SK-N-SH treated with all-trans-retinoic acid at 6 μM for 48 hours (cell line): ENCODE measurements around the gene PTCD1.

Experiments used
- ATAC-seq: fragments of 200-7000 bp; cut with Tn5 transposase; 3 replicates; pipeline ENCODE4 v1.9.1; 2020; ENCODE audit warnings: mild to moderate bottlenecking, moderate library complexity
- ARNTL ChIP-seq: fragments of 450-650 bp; formaldehyde crosslinking; IDR thresholded peaks from 2 replicates; pipeline ENCODE4 v1.5.0; 2020; ENCODE audit warnings: low read depth, mild to moderate bottlenecking, moderate library complexity, borderline replicate concordance
- BACH2 ChIP-seq: fragments of 250-450 bp; sonication (Bioruptor Pico); IDR thresholded peaks from 2 replicates; pipeline ENCODE4 v1.9.0; 2021; ENCODE audit warnings: mild to moderate bottlenecking, borderline replicate concordance
- CREB5 ChIP-seq: fragments of 250-450 bp; sonication (Bioruptor Pico); IDR thresholded peaks from 2 replicates; pipeline ENCODE4 v1.5.1; 2020; ENCODE audit warnings: low read depth, mild to moderate bottlenecking, moderate library complexity
- CSRNP3 ChIP-seq: fragments of 250-450 bp; sonication (Bioruptor Pico); IDR thresholded peaks from 2 replicates; pipeline ENCODE4 v1.5.1; 2021; ENCODE audit warnings: mild to moderate bottlenecking, moderate library complexity
- GLIS3 ChIP-seq: fragments of 250-450 bp; sonication (Bioruptor Pico); IDR thresholded peaks from 2 replicates; pipeline ENCODE4 v1.5.0; 2020; ENCODE audit warnings: mild to moderate bottlenecking, moderate library complexity
- ISL1 ChIP-seq: fragments of 250-450 bp; sonication (Bioruptor Pico); IDR thresholded peaks from 2 replicates; pipeline ENCODE4 v2.1.2; 2022; ENCODE audit warnings: mild to moderate bottlenecking, moderate library complexity
- OSR1 ChIP-seq: fragments of 250-450 bp; sonication (Bioruptor Pico); IDR thresholded peaks from 2 replicates; pipeline ENCODE4 v1.8.0; 2022; ENCODE audit warnings: moderate library complexity, mild to moderate bottlenecking, inconsistent platforms
- PATZ1 ChIP-seq: fragments of 250-450 bp; sonication (Bioruptor Pico); IDR thresholded peaks from 2 replicates; pipeline ENCODE4 v1.8.0; 2020; ENCODE audit warnings: mild to moderate bottlenecking, moderate library complexity, borderline replicate concordance
- POU6F1 ChIP-seq: fragments of 250-450 bp; sonication (Bioruptor Pico); IDR thresholded peaks from 2 replicates; pipeline ENCODE4 v1.8.0; 2021; ENCODE audit warnings: low read depth, mild to moderate bottlenecking, moderate library complexity, borderline replicate concordance
- PPARA ChIP-seq: fragments of 250-450 bp; sonication (Bioruptor Pico); IDR thresholded peaks from 2 replicates; pipeline ENCODE4 v1.5.0; 2020; ENCODE audit warnings: mild to moderate bottlenecking, borderline replicate concordance
- RARB ChIP-seq: fragments of 250-450 bp; sonication (Bioruptor Pico); IDR thresholded peaks from 2 replicates; pipeline ENCODE4 v1.8.0; 2021; ENCODE audit warnings: mild to moderate bottlenecking, moderate library complexity
- TCF4 ChIP-seq: fragments of 250-450 bp; sonication (Bioruptor Pico); IDR thresholded peaks from 2 replicates; pipeline ENCODE4 v1.8.0; 2021; ENCODE audit warnings: mild to moderate bottlenecking, moderate library complexity, borderline replicate concordance
- TOX ChIP-seq: fragments of 250-450 bp; sonication (Bioruptor Pico); IDR thresholded peaks from 2 replicates; pipeline ENCODE4 v1.8.0; 2021; ENCODE audit warnings: mild to moderate bottlenecking, moderate library complexity, borderline replicate concordance
- TSHZ2 ChIP-seq: fragments of 250-450 bp; sonication (Bioruptor Pico); IDR thresholded peaks from 2 replicates; pipeline ENCODE4 v1.5.0; 2020; ENCODE audit warnings: mild to moderate bottlenecking, moderate library complexity
- ZC3H10 ChIP-seq: fragments of 250-450 bp; sonication (Bioruptor Pico); IDR thresholded peaks from 2 replicates; pipeline ENCODE4 v1.5.1; 2021; ENCODE audit warnings: mild to moderate bottlenecking, moderate library complexity
- ZFP3 ChIP-seq: fragments of 250-450 bp; sonication (Bioruptor Pico); IDR thresholded peaks from 2 replicates; pipeline ENCODE4 v1.5.0; 2020; ENCODE audit warnings: mild to moderate bottlenecking, moderate library complexity
- ZFP30 ChIP-seq: fragments of 450-650 bp; formaldehyde crosslinking; IDR thresholded peaks from 2 replicates; pipeline ENCODE4 v1.5.0; 2022; ENCODE audit warnings: mild to moderate bottlenecking, moderate library complexity
- ZNF565 ChIP-seq: fragments of 450-650 bp; formaldehyde crosslinking; conservative IDR thresholded peaks from 2 replicates; pipeline ENCODE4 v1.5.0; 2020; ENCODE audit warnings: low read depth, mild to moderate bottlenecking, moderate library complexity
- ZNF70 ChIP-seq: fragments of 450-650 bp; formaldehyde crosslinking; IDR thresholded peaks from 2 replicates; pipeline ENCODE4 v1.5.0; 2020; ENCODE audit warnings: mild to moderate bottlenecking, moderate library complexity
- ZNF8 ChIP-seq: fragments of 450-650 bp; formaldehyde crosslinking; IDR thresholded peaks from 2 replicates; pipeline ENCODE4 v1.5.0; 2020; ENCODE audit warnings: mild to moderate bottlenecking, moderate library complexity

Gene PTCD1

GRCh38 chr7:99407872-99408378 is 30.7 kb downstream of the PTCD1 start:
- ATAC-seq = peak; percentile 62
- TF ChIP-seq GLIS3 (CRISPR knock-in tag) (peak; percentile 10; the same call in 1 of the 2 replicates), ZFP3 (CRISPR knock-in tag) (0 out of 2 replicates have a peak, but pooled peaks have one; percentile 21), BACH2 (CRISPR knock-in tag) (no peak)
- TF ChIP-seq, all 23 proteins: peak for 2

- no peak for ATAC-seq
- TF ChIP-seq TSHZ2 (CRISPR knock-in tag) = no peak
- TF ChIP-seq ZNF8 = no peak
- TF ChIP-seq ZNF565 = no peak
- no peak for TF ChIP-seq RARB
- no peak for TF ChIP-seq PATZ1 (CRISPR knock-in tag)
- no peak for TF ChIP-seq TCF4 (CRISPR knock-in tag)
- no peak for TF ChIP-seq GLIS3 (CRISPR knock-in tag)
- TF ChIP-seq ZNF70 (CRISPR knock-in tag) = no peak
- TF ChIP-seq PPARA (CRISPR knock-in tag) = no peak
- no peak for TF ChIP-seq POU6F1 (CRISPR knock-in tag)
- TF ChIP-seq ARNTL = no peak
- no peak for TF ChIP-seq BACH2 (CRISPR knock-in tag)
- TF ChIP-seq TOX (CRISPR knock-in tag) = no peak
- TF ChIP-seq CSRNP3 = no peak
- no peak for TF ChIP-seq CREB5
- TF ChIP-seq OSR1 = no peak
- no peak for TF ChIP-seq ZFP3 (CRISPR knock-in tag)
- TF ChIP-seq ISL1 = no peak
- no peak for TF ChIP-seq ZFP30
Measured at GRCh38 chr7:99406557-99406956, 32.0 kb downstream of the PTCD1 start.

- TF ChIP-seq CSRNP3 (no peak), PPARA (CRISPR knock-in tag) (no peak), ZC3H10 (no peak), POU6F1 (CRISPR knock-in tag) (no peak), TOX (CRISPR knock-in tag) (no peak), RARB (no peak), TSHZ2 (CRISPR knock-in tag) (no peak), ISL1 (no peak), ZFP3 (CRISPR knock-in tag) (no peak), CREB5 (no peak)
- TF ChIP-seq, all 23 proteins: peak for 0
- ATAC-seq = no peak
Measured at GRCh38 chr7:99404977-99405320, 33.6 kb downstream of the PTCD1 start.
